Astrocyte (in vitro differentiated cells and primary cell): Measurements from ENCODE around the gene BOLA2. TPM values are rescaled to one million over a fixed set of nuclear protein-coding genes. Genes with fewer than 3 reads are reported as not detected.
"Not testable (repeated sequence)": the region's sequence is repeated elsewhere in the genome, so short reads cannot be mapped to it uniquely, and the experiment has no call there.

Experiments
- DNase-seq: peaks from one replicate; pipeline ENCODE4 v3.0.0-alpha.2; 2010; ENCODE audit warnings: low read depth
- FAIRE-seq: peaks from 2 replicates; lab custom pipeline; 2011; peaks lifted over from hg19 to GRCh38; lab: Jason Lieb, UNC
- H2AFZ ChIP-seq: 2 replicates; pipeline ENCODE4 v1.6.0; 2012; ENCODE audit warnings: low read depth, low read length, inconsistent platforms
- H3K27ac ChIP-seq: 2 replicates; pipeline ENCODE4 v1.5.1; 2011; ENCODE audit warnings: low read depth, low read length, inconsistent platforms
- H3K27me3 ChIP-seq: 2 replicates; pipeline ENCODE4 v1.6.0; 2011; ENCODE audit warnings: low read length, inconsistent platforms; ENCODE audit not compliant: insufficient read depth
- H3K36me3 ChIP-seq: 2 replicates; pipeline ENCODE4 v1.5.1; 2011; ENCODE audit warnings: low read length, inconsistent platforms; ENCODE audit not compliant: insufficient read depth
- H3K4me1 ChIP-seq: 2 replicates; pipeline ENCODE4 v1.5.1; 2011; ENCODE audit warnings: low read length, inconsistent platforms; ENCODE audit not compliant: insufficient read depth
- H3K4me2 ChIP-seq: 2 replicates; pipeline ENCODE4 v1.6.0; 2012; ENCODE audit warnings: low read length, inconsistent platforms
- H3K4me3 ChIP-seq: 2 replicates; pipeline ENCODE4 v1.5.1; 2011; ENCODE audit warnings: low read depth, mild to moderate bottlenecking, low read length, inconsistent platforms; ENCODE audit not compliant: insufficient read depth
- H3K79me2 ChIP-seq: 2 replicates; pipeline ENCODE4 v1.6.0; 2012; ENCODE audit warnings: mild to moderate bottlenecking, low read length, inconsistent platforms; ENCODE audit not compliant: insufficient read depth
- H3K9ac ChIP-seq: 2 replicates; pipeline ENCODE4 v1.6.0; 2012; ENCODE audit warnings: mild to moderate bottlenecking, low read length, inconsistent platforms
- H3K9me3 ChIP-seq: 2 replicates; pipeline ENCODE4 v1.5.1; 2012; ENCODE audit warnings: low read depth, mild to moderate bottlenecking, low read length, inconsistent platforms; ENCODE audit not compliant: insufficient read depth
- H4K20me1 ChIP-seq: 2 replicates; pipeline ENCODE4 v1.6.0; 2012; ENCODE audit warnings: low read length, inconsistent platforms; ENCODE audit not compliant: insufficient read depth
- H3K27ac Mint-ChIP-seq: one replicate; pipeline ENCODE4 v1.8.0; 2021; ENCODE audit warnings: mild to moderate bottlenecking, mixed read lengths; ENCODE audit not compliant: unreplicated experiment
- H3K27me3 Mint-ChIP-seq: one replicate; pipeline ENCODE4 v1.8.0; 2021; ENCODE audit warnings: low read depth, mixed read lengths; ENCODE audit not compliant: unreplicated experiment
- H3K36me3 Mint-ChIP-seq: one replicate; pipeline ENCODE4 v1.8.0; 2021; ENCODE audit warnings: low read depth, mixed read lengths; ENCODE audit not compliant: unreplicated experiment
- H3K4me1 Mint-ChIP-seq: one replicate; pipeline ENCODE4 v1.8.0; 2021; ENCODE audit warnings: low read depth, mixed read lengths; ENCODE audit not compliant: unreplicated experiment
- H3K4me3 Mint-ChIP-seq: one replicate; pipeline ENCODE4 v1.8.0; 2021; ENCODE audit warnings: mild to moderate bottlenecking, moderate library complexity, mixed read lengths; ENCODE audit not compliant: unreplicated experiment
- H3K9me3 Mint-ChIP-seq: one replicate; pipeline ENCODE4 v1.8.0; 2021; ENCODE audit warnings: mild to moderate bottlenecking, mixed read lengths; ENCODE audit not compliant: unreplicated experiment
- total RNA-seq: library from RNA; stranded (reverse); gene quantifications from 2 replicates; pipeline ENCODE4 v1.2.1, GENCODE V29; 2021

BOLA2 gene
- total RNA-seq, 1 donor from 2014 or later, result 9.7 TPM

DNA sequence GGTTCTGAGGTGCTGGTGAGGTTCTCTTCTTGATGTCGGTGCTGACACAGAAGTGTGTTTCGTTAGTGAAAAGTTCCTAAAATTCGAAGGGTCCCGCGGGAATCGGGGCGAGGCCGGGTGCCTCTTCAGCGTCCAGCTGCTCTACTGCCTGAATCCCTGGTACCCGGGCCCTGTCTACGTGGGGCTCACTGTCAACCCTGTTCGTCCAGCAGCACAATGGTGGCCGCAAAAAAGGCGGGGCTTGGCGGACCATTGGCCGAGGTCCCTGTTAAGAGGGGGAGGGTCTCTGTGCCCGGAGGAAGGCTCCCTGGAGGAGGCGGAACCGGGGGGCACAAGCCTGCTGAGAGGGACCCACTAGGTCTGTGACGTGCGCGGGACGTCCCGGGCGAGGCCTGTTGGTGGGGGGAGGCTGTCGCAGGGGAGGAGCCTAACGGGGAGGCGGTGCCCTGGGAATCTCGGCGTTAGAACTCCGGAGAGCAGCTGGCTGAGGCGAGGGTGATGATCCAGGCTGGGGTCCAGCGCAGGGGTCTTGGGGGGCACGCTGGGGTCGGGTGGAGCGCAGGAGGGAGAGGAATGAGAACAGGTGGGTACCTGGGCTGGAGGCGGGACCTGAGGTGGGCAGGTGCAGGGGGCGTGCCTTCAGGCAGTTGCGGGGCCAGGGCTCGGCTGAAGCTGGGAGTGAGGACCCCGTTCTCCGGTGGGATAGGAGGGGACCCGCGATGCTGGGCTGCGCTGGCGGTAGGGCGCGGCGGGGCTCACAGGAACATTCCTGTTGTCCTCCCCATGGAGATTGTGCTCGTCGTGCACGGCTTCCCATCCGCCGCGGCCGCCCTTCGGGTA, 12.1 kb upstream of the BOLA2 start:
- not testable (repeated sequence) for H3K4me1 ChIP-seq, H3K9me3 Mint-ChIP-seq, H3K79me2 ChIP-seq, FAIRE-seq, H3K4me2 ChIP-seq, H4K20me1 ChIP-seq, H3K4me3 Mint-ChIP-seq, H3K9ac ChIP-seq, H3K27ac Mint-ChIP-seq, DNase-seq, H3K4me3 ChIP-seq, H3K36me3 ChIP-seq, H3K27ac ChIP-seq, H3K36me3 Mint-ChIP-seq, H3K4me1 Mint-ChIP-seq, H3K27me3 ChIP-seq, H3K9me3 ChIP-seq, H2AFZ ChIP-seq, H3K27me3 Mint-ChIP-seq

DNA sequence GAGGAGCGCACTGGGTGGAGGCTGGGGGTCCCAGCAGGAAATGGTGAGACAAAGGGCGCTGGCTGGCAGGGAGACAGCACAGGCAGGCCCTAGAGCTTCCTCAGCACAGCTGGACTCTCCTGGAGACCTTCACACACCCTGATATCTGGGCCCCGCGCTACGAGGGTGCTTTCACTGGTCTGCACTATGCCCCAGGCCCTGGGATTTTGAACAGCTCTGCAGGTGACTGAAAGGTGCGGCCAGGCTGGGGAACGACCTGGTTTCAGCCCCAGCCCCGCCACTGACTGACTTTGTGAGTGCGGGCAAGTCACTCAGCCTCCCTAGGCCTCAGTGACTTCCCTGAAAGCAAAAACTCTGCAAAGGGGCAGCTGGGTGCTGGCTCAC, 6.5 kb upstream of the BOLA2 start:
- H3K9me3 Mint-ChIP-seq, H3K27ac Mint-ChIP-seq, H3K27me3 Mint-ChIP-seq, FAIRE-seq, H3K36me3 Mint-ChIP-seq, H3K4me2 ChIP-seq, DNase-seq, H3K79me2 ChIP-seq, H3K27ac ChIP-seq, H4K20me1 ChIP-seq, H3K27me3 ChIP-seq, H3K36me3 ChIP-seq, H3K9me3 ChIP-seq, H3K9ac ChIP-seq, H3K4me3 ChIP-seq, H3K4me1 Mint-ChIP-seq, H2AFZ ChIP-seq, H3K4me1 ChIP-seq, H3K4me3 Mint-ChIP-seq: not testable (repeated sequence)

DNA sequence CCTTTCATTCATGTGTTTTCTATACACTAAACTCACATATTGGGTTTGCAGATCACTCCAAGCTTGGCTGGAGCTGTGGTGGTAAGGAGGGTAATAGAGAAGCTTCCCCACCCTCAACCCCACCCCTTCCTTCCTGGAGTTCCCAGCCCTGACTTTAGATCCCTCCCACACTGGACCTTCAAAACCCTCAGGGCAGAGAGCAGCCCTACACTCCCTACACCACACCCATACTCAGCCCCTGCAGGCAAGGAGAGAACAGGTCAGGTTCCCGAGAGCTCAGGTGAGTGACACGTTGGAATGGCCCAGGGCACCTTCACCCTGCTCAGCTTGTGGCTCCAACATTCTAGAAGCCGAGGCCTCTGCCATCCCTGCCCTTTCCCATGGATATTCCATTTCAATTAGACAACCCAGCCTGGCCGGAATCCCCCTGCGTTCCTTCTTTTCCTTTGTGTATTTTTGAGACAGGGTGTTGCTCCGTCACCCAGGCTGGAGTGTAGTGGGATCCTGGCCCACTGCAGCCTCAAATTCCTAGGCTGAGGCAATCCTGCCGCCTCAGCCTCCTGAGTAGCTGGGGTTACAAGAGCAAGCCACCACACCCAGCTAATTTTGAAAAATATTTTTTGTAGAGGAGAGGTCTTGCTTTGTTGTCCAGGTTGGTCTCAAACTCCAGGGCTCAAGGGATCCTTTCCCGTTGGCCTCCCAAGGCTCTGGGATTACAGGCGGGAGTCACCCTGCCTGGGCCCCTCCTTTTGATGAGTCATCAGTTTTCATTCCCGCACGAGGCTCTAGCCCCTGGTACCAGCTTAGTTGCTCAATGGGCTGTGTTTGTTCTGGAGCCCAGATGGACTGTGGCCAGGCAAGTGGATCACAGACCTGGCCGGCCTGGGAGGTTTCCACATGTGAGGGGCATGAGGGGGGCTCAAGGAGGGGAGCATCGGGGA, 5.8 kb upstream of the BOLA2 start, which contains the start of gene SULT1A4:
SULT1A4 (plus strand) TSS at position 208 of the 941 bp plus-strand sequence. CDS start 1,473 bp downstream, outside the sequence.
- not testable (repeated sequence) for H3K27ac ChIP-seq, H3K36me3 Mint-ChIP-seq, H3K4me2 ChIP-seq, H3K9me3 Mint-ChIP-seq, H3K9me3 ChIP-seq, H3K4me1 Mint-ChIP-seq, H4K20me1 ChIP-seq, H3K79me2 ChIP-seq, H3K4me3 ChIP-seq, H3K27me3 ChIP-seq, H3K4me3 Mint-ChIP-seq, H3K27ac Mint-ChIP-seq, H3K9ac ChIP-seq, H3K27me3 Mint-ChIP-seq, H3K36me3 ChIP-seq, DNase-seq, H3K4me1 ChIP-seq, H2AFZ ChIP-seq, FAIRE-seq

DNA sequence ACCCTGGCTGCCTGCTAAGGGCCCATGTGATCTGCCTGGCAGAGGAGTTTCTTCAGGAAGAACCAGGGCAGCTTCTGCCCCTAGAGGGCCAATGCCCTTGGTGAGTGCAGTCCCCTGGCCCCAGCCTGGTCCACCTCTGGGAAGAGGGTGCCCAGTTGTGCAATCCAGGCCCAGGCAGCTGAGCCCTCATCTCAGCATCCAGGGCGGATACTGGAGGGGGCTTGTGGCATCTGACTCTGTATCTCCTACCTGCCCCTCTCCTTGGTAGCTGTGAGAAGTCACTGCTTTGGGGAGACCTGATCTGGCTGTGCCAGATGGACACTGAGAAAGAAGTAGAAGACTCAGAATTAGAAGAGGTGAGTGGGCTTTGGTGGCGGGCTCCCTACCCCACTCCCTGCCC, 3.5 kb upstream of the BOLA2 start:
- not testable (repeated sequence) for H3K4me1 ChIP-seq, H3K9ac ChIP-seq, H3K27ac ChIP-seq, H4K20me1 ChIP-seq, H3K36me3 Mint-ChIP-seq, H3K4me2 ChIP-seq, H3K27me3 Mint-ChIP-seq, H3K27me3 ChIP-seq, H3K4me1 Mint-ChIP-seq, H3K9me3 ChIP-seq, H3K4me3 ChIP-seq, H3K9me3 Mint-ChIP-seq, DNase-seq, H3K79me2 ChIP-seq, FAIRE-seq, H3K4me3 Mint-ChIP-seq, H3K27ac Mint-ChIP-seq, H2AFZ ChIP-seq, H3K36me3 ChIP-seq

DNA sequence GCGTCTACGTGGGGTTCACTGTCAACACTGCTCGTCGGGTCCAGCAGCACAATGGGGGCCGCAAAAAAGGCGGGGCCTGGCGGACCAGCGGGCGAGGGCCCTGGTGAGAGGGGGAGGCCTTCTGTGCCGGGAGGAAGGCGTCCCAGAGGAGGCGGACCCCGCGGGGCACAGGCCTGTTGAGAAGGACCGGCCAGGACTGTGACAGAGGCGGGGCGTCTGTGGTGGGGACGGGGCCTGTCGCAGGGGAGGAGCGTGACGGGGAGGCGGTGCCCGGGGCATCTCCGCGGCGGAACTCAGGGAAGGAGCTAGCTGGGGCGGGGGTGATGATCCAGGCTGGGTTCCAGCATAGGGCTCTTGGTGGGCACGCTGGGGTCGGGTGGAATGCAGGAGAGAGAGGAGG, 677 bp upstream of the BOLA2 start:
- H2AFZ ChIP-seq, H3K4me2 ChIP-seq, DNase-seq, H3K9me3 Mint-ChIP-seq, H3K4me1 ChIP-seq, H3K27ac ChIP-seq, H3K4me3 ChIP-seq, H3K27me3 ChIP-seq, H3K9me3 ChIP-seq, H3K79me2 ChIP-seq, H3K9ac ChIP-seq, H3K4me1 Mint-ChIP-seq, H3K27me3 Mint-ChIP-seq, H3K4me3 Mint-ChIP-seq, H3K27ac Mint-ChIP-seq, H4K20me1 ChIP-seq, FAIRE-seq, H3K36me3 Mint-ChIP-seq, H3K36me3 ChIP-seq: not testable (repeated sequence)
